ENCODE results near the gene ANO9.
"Not testable (repeated sequence)": the region's sequence is repeated elsewhere in the genome, so short reads cannot be mapped to it uniquely, and the experiment has no call there.

The ANO9 gene

GRCh38 chr11:398826-399225, 43.0 kb downstream of the ANO9 start:
- no peak for DNase-seq

- peak; percentile 78 for DNase-seq
Observed at GRCh38 chr11:396948-397548, 44.8 kb downstream of the ANO9 start.

GRCh38 chr11:396511-396947, 45.3 kb downstream of the ANO9 start:
- peak; percentile 66 for DNase-seq

GRCh38 chr11:395866-396265, 45.9 kb downstream of the ANO9 start:
- DNase-seq, result no peak

GRCh38 chr11:394858-395655, 46.8 kb downstream of the ANO9 start:
- no peak for DNase-seq

GRCh38 chr11:394034-394857, 47.6 kb downstream of the ANO9 start, which contains the start of gene PKP3:
PKP3 (plus strand) TSS chr11:394209; CDS start chr11:394293, 84 bp downstream.
- DNase-seq, result no peak

- DNase-seq, result no peak
Observed at GRCh38 chr11:393219-394033, 48.4 kb downstream of the ANO9 start.

- DNase-seq, result no peak
Observed at GRCh38 chr11:392102-392777, 49.6 kb downstream of the ANO9 start.

GRCh38 chr11:391117-392017, 50.4 kb downstream of the ANO9 start:
- DNase-seq, result no peak

- DNase-seq, result peak; percentile 13
Observed at GRCh38 chr11:390175-390574, 51.6 kb downstream of the ANO9 start.

- not testable (repeated sequence) for DNase-seq
Observed at GRCh38 chr11:389369-389768, 52.4 kb downstream of the ANO9 start.

- DNase-seq, result no peak
Observed at GRCh38 chr11:387193-387793, 54.5 kb downstream of the ANO9 start.

GRCh38 chr11:386483-386882, 55.3 kb downstream of the ANO9 start:
- no peak for DNase-seq

- DNase-seq, result no peak
Observed at GRCh38 chr11:385594-386351, 56.0 kb downstream of the ANO9 start.

GRCh38 chr11:384511-384910, 57.3 kb downstream of the ANO9 start:
- no peak for DNase-seq

- DNase-seq, result no peak
Observed at GRCh38 chr11:383431-383830, 58.4 kb downstream of the ANO9 start.

- no peak for DNase-seq
Observed at GRCh38 chr11:382081-382629, 59.7 kb downstream of the ANO9 start.

- no peak for DNase-seq
Observed at GRCh38 chr11:381501-382072, 60.2 kb downstream of the ANO9 start.

GRCh38 chr11:380996-381395, 60.8 kb downstream of the ANO9 start:
- DNase-seq, result no peak
